Smooth muscle cell (in vitro differentiated cells): Measurements from ENCODE around the gene MAN2B1. TPM values are rescaled to one million over a fixed set of nuclear protein-coding genes. Genes with fewer than 3 reads are reported as not detected.

Experiments used
- DNase-seq: peaks from one replicate; lab custom pipeline; 2025; ENCODE audit not compliant: unreplicated experiment; lab: John Stamatoyannopoulos, UW
- H2AFZ ChIP-seq: fragments of 200-600 bp; sonication (generic); 2 replicates; pipeline ENCODE4 v1.6.0; 2016; ENCODE audit warnings: antibody characterized with exemption, low read depth, mild to moderate bottlenecking
- H3F3A ChIP-seq: fragments of 200-600 bp; sonication (generic); 2 replicates; pipeline ENCODE4 v1.6.0; 2017; ENCODE audit warnings: antibody characterized with exemption, low read depth
- H3K27ac ChIP-seq: fragments of 200-600 bp; sonication (generic); 2 replicates; pipeline ENCODE4 v1.5.1; 2016; ENCODE audit warnings: low read depth, mild to moderate bottlenecking
- H3K27me3 ChIP-seq: fragments of 200-600 bp; sonication (generic); 2 replicates; pipeline ENCODE4 v1.6.1; 2016; ENCODE audit warnings: low read depth, mild to moderate bottlenecking
- H3K36me3 ChIP-seq: fragments of 200-600 bp; sonication (generic); 2 replicates; pipeline ENCODE4 v1.5.1; 2016; ENCODE audit warnings: low read depth
- H3K4me1 ChIP-seq: fragments of 200-600 bp; sonication (generic); 2 replicates; pipeline ENCODE4 v1.5.1; 2016; ENCODE audit warnings: low read depth
- H3K4me2 ChIP-seq: fragments of 200-600 bp; sonication (generic); 2 replicates; pipeline ENCODE4 v1.6.0; 2016; ENCODE audit warnings: mild to moderate bottlenecking
- H3K4me3 ChIP-seq: fragments of 200-600 bp; sonication (generic); 2 replicates; pipeline ENCODE4 v1.5.1; 2016; ENCODE audit warnings: mild to moderate bottlenecking
- H3K79me2 ChIP-seq: fragments of 200-600 bp; sonication (generic); 2 replicates; pipeline ENCODE4 v1.6.0; 2016; ENCODE audit warnings: low read depth, mild to moderate bottlenecking
- H3K9ac ChIP-seq: fragments of 200-600 bp; sonication (generic); 2 replicates; pipeline ENCODE4 v1.6.0; 2016; ENCODE audit warnings: low read depth
- H3K9me3 ChIP-seq: fragments of 200-600 bp; sonication (generic); replicated peaks from 2 replicates; pipeline ENCODE4 v1.5.1; 2016; ENCODE audit warnings: low read depth
- H4K20me1 ChIP-seq: fragments of 200-600 bp; sonication (generic); 2 replicates; pipeline ENCODE4 v1.6.0; 2016; ENCODE audit warnings: low read depth
- CTCF ChIP-seq: fragments of 200-600 bp; sonication (generic); IDR thresholded peaks from 2 replicates; pipeline ENCODE4 v1.5.1; 2017; ENCODE audit warnings: borderline replicate concordance, mild to moderate bottlenecking, antibody characterized with exemption; ENCODE audit not compliant: insufficient read depth, poor library complexity, severe bottlenecking
- WGBS: methylation state at CpG from one replicate; pipeline ENCODE4 v1.1.7; 2016; ENCODE audit warnings: low lambda C conversion rate; 5-methylcytosine and 5-hydroxymethylcytosine counted together
- polyA plus RNA-seq: library from polyadenylated mRNA; unstranded; fragments of >200 nt; fragmentation: Nextera tagmentation; extraction: Ambion mirVana; gene quantifications from 2 replicates; pipeline ENCODE4 v1.2.1, GENCODE V29; 2016
- total RNA-seq: library from RNA; depleted of rRNA; stranded (reverse); fragments of >200 nt; gene quantifications from 2 replicates; pipeline ENCODE4 v1.2.3, GENCODE V29; 2014

Gene MAN2B1
- total and polyA plus RNA-seq, 2 experiments from 2014 or later: 51.0 to 69.2 TPM

- DNase-seq: no peak
- no peak overlapping the region for H3K4me2 ChIP-seq
- no peak overlapping the region for H3K9ac ChIP-seq
Observed at GRCh38 chr19:12665281-12665573, 1.3 kb downstream of the MAN2B1 start.

GRCh38 chr19:12664406-12665280 lies 1.9 kb downstream of the MAN2B1 start:
- no peak for DNase-seq
- Histone ChIP-seq H3K79me2 (peaks cover 24% of the 10 kb centered on the region), H3F3A (no peaks in the 10 kb centered on the region), H3K36me3 (peaks cover 4% of the 10 kb centered on the region), H3K4me2 (no peak overlapping the region), H4K20me1 (no peaks in the 10 kb centered on the region), H3K4me1 (peaks cover 13% of the 10 kb centered on the region), H3K27me3 (no peaks in the 10 kb centered on the region), H3K9me3 (no peaks in the 10 kb centered on the region), H3K9ac (no peak overlapping the region), H3K27ac (no peak overlapping the region), H2AFZ (no peak overlapping the region), H3K4me3 (no peak overlapping the region)
- TF ChIP-seq CTCF: no peak
- 92% methylated on average over 29 of the region's 29 CpGs for WGBS

More at GRCh38 chr19:12665281-12665573, 1.3 kb downstream of the MAN2B1 start:
- Histone ChIP-seq H3K27me3 (no peaks in the 10 kb centered on the region), H3K4me1 (peaks cover 13% of the 10 kb centered on the region), H2AFZ (no peak overlapping the region), H3K9me3 (no peaks in the 10 kb centered on the region), H3K4me3 (no peak overlapping the region), H3K79me2 (peaks cover 26% of the 10 kb centered on the region), H4K20me1 (no peaks in the 10 kb centered on the region), H3F3A (no peaks in the 10 kb centered on the region), H3K27ac (no peak overlapping the region), H3K36me3 (peaks cover 4% of the 10 kb centered on the region)
- WGBS: 96% methylated on average over 10 of the region's 10 CpGs
- no peak for TF ChIP-seq CTCF

GRCh38 chr19:12660980-12661379 lies 5.6 kb downstream of the MAN2B1 start:
- H3K4me3 ChIP-seq: no peak overlapping the region

More at GRCh38 chr19:12660980-12661379, 5.6 kb downstream of the MAN2B1 start:
- H3F3A ChIP-seq: no peaks in the 10 kb centered on the region
- no peak overlapping the region for H3K4me2 ChIP-seq
- no peak for TF ChIP-seq CTCF
- 95% methylated on average over 12 of the region's 12 CpGs for WGBS
- H3K79me2 ChIP-seq: no peaks in the 10 kb centered on the region
- H3K4me1 ChIP-seq: no peaks in the 10 kb centered on the region
- no peaks in the 10 kb centered on the region for H3K27me3 ChIP-seq
- H4K20me1 ChIP-seq: no peaks in the 10 kb centered on the region
- no peak overlapping the region for H2AFZ ChIP-seq
- no peak for DNase-seq
- H3K36me3 ChIP-seq: peaks cover 4% of the 10 kb centered on the region
- no peak overlapping the region for H3K9ac ChIP-seq
- no peaks in the 10 kb centered on the region for H3K9me3 ChIP-seq
- no peak overlapping the region for H3K27ac ChIP-seq
